ENCODE data around the gene MEGF9.
"Not testable (repeated sequence)": the region's sequence is repeated elsewhere in the genome, so short reads cannot be mapped to it uniquely, and the experiment has no call there.

Gene MEGF9

DNA sequence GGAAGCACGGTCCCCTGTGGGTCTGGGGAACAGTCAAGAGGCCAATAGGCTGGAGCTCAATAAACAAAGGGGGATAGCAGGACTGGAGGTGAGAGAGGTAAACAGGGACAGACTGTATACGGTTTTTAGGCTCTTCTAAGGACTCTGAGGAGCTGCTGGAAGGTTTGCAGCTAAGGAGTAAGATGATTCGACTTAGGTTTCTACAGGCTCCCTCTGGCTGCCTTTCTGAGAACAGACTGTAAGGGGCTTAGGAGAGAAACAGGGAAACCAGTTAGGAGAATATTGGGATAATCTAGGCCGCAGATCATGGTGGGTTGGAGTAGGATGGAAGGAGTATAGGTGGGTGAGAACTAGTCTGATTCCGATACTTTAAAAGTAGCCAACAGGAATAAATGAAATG lies 144.7 kb downstream of the MEGF9 start:
- no peak for DNase-seq

DNA sequence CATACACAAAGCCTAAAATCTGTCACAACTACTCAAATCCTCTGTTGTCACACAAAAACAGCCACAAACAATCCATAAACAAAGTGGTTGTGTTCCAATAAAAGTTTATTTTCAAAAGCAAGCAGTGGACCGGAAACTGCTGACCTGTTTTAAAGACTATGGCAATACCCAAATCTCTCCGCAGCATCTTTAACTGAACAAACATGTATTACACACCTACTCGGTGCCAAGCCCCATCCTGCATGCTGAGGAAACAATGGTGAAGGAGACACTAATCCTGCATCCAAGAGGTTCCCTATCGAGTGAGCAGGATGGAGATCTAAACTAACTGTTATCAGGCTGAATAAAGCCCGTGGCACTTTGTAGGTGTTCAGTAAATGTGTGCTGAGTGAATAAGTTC lies 145.5 kb downstream of the MEGF9 start:
- DNase-seq, result no peak

DNA sequence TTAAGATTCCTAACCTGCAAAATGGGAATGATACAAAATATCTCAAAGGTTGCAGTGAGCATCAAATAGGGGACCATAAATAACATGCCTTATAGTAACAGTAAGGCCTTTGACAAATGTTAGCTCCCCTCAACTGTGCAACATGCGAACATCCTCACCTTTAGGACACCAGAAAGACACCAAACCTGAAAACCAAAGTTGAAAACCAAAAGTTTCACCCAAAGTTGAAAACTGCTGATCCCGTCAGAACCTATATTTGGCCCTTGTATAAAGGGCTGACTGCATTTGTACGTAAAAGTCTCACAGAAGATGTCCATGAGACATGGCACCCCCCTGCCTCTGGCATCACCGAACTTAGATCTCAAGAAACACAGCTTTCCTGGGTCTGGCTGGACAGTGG lies 146.4 kb downstream of the MEGF9 start:
- no peak for DNase-seq

DNA sequence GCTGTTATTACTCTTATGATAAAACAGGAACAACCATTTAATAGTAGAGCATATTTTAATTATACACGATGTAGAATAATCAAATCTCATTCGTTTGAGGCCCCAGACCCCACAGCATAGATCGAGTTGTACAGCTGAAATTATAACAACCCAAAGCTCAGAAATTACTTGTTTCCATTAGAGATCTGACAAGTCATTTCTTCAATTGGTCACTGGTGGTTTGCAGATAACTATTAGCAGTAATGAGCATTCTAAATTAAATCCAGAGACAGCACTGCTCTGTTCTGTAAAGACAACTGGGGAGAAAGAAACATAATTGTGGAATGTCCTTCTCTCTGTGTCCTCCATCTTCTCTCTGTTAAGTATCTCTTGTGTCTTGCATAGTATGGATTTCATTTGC lies 147.2 kb downstream of the MEGF9 start:
- no peak for DNase-seq

DNA sequence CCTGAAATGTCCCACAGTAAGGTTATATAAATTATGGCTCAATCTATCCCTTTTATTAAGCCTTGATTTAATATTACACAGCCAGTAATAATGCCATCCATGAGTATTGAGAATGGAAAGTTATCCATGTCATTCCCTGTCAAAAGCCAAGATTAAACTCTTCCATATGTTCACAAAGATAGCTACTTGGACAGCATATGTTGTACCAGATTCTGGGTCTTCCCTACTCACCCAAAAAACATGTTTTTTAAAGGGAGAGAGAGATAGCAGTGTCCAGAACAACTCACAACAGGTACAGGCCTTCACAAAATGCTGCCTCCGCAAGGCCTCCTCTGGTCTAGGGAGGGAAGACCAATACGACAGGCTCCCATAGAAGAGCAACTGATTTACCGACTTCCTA lies 149.7 kb downstream of the MEGF9 start:
- DNase-seq, result no peak

DNA sequence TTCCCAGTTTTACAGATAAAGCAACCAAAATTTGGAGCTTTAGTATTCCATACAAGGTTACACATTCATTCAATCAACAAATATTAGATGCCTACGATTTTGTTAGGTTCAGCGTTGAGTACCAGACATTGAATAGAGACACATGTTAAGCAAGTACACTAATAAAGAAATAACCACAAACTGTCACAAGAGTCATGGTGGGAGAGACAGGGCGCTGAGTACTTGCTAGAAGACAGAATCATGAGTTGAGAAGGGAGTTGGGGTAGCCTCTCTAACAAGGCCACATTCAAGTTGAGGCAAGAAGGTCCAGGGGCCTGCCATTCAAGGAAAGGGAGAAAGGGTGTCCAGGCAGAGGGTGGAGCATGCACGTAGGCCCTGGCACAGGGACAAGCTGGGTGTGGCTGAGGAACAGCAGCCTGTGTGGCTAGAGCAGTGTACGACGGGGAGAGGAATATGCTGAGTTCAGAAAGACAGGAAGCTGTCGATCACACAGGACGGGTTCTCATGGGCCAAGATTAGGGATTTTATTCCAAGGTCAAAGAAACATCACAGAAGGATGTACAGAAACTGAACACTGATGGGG lies 151.3 kb downstream of the MEGF9 start:
- DNase-seq, result no peak

GRCh38 chr9:120561709-120562108 lies 152.6 kb downstream of the MEGF9 start:
- DNase-seq, result no peak

GRCh38 chr9:120559546-120559945 lies 154.7 kb downstream of the MEGF9 start:
- no peak for DNase-seq

GRCh38 chr9:120558454-120558853 lies 155.8 kb downstream of the MEGF9 start:
- no peak for DNase-seq

GRCh38 chr9:120557205-120557604 lies 157.1 kb downstream of the MEGF9 start:
- no peak for DNase-seq

DNA sequence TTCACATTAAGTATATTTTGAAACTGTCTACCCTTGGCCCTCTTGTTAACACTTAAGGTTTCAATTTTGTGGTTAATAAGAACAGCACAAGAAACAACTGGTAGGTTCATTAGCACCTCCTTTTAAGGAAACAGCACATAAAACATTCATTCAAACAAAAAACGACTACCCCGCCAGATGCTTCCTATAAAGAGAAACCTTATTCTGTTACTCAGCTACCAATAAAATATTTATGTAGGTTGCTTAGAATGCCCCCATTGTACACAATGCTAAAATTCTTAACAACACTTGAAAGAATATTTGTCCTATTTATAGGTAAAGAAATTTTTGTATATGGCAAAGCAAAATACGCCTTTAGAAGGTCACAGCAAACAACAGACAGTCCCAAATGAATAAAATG lies 157.5 kb downstream of the MEGF9 start:
- no peak for DNase-seq

- DNase-seq, result no peak
Observed at GRCh38 chr9:120555839-120556238, 158.4 kb downstream of the MEGF9 start.

GRCh38 chr9:120552210-120552704 lies 162.0 kb downstream of the MEGF9 start:
- DNase-seq, result not testable (repeated sequence)
